CD4-positive, alpha-beta T cell treated with Interleukin-17A for 1 hour (primary cell): ENCODE measurements around the gene MOGAT3.

Source experiments
- DNase-seq: peaks from one replicate; pipeline ENCODE4 v3.0.0-alpha.2; 2020

MOGAT3 gene

GRCh38 chr7:101172005-101172853 lies 28.6 kb downstream of the MOGAT3 start:
- peak; percentile 23 for DNase-seq

- no peak for DNase-seq
Observed at GRCh38 chr7:101171442-101171837, 29.4 kb downstream of the MOGAT3 start.

GRCh38 chr7:101170617-101171441 lies 30.0 kb downstream of the MOGAT3 start:
- DNase-seq = peak; percentile 33

- DNase-seq = peak; percentile 85
Observed at GRCh38 chr7:101169838-101170551, 30.8 kb downstream of the MOGAT3 start.

- DNase-seq = no peak
Observed at GRCh38 chr7:101169110-101169837, 31.6 kb downstream of the MOGAT3 start.

GRCh38 chr7:101168412-101169049 lies 32.3 kb downstream of the MOGAT3 start:
- no peak for DNase-seq

- no peak for DNase-seq
Observed at GRCh38 chr7:101167645-101168411, 33.0 kb downstream of the MOGAT3 start.

- DNase-seq = no peak
Observed at GRCh38 chr7:101166909-101167644, 33.8 kb downstream of the MOGAT3 start.

GRCh38 chr7:101166648-101166908 lies 34.3 kb downstream of the MOGAT3 start:
- no peak for DNase-seq

- DNase-seq = no peak
Observed at GRCh38 chr7:101165958-101166647, 34.7 kb downstream of the MOGAT3 start.

GRCh38 chr7:101165075-101165957 lies 35.5 kb downstream of the MOGAT3 start, which contains the start of gene VGF:
VGF (minus strand) TSS chr7:101165569; CDS start chr7:101164843, 726 bp downstream.
- DNase-seq = peak; percentile 93

- DNase-seq = no peak
Observed at GRCh38 chr7:101164071-101164840, 36.6 kb downstream of the MOGAT3 start.

- DNase-seq = peak; percentile 38
Observed at GRCh38 chr7:101163279-101164070, 37.4 kb downstream of the MOGAT3 start.

GRCh38 chr7:101162551-101163278 lies 38.1 kb downstream of the MOGAT3 start:
- DNase-seq = no peak

GRCh38 chr7:101161692-101162471 lies 39.0 kb downstream of the MOGAT3 start:
- no peak for DNase-seq

- no peak for DNase-seq
Observed at GRCh38 chr7:101160910-101161309, 39.9 kb downstream of the MOGAT3 start.
